Activated T-helper 17 cell treated with anti-CD3 and anti-CD28 coated beads, Interleukin-2, amount 50 U/mL, for 72 hours (primary cell): ENCODE results near the gene FBXO10. TPM values are rescaled to one million over a fixed set of nuclear protein-coding genes. Genes with fewer than 3 reads are reported as not detected.

Source experiments
- ATAC-seq: fragments of 150-1000 bp; cut with Tn5 transposase; replicated peaks from 2 replicates; pipeline ENCODE4 v1.10.0; 2021; ENCODE audit warnings: mild to moderate bottlenecking, moderate library complexity
- H3K27ac Mint-ChIP-seq: one replicate; pipeline ENCODE4 v1.8.0; 2022; ENCODE audit warnings: mixed read lengths
- H3K27me3 Mint-ChIP-seq: one replicate; pipeline ENCODE4 v1.8.0; 2022; ENCODE audit warnings: mixed read lengths
- H3K36me3 Mint-ChIP-seq: one replicate; pipeline ENCODE4 v1.8.0; 2022; ENCODE audit warnings: low read depth, mild to moderate bottlenecking, mixed read lengths
- H3K4me1 Mint-ChIP-seq: one replicate; pipeline ENCODE4 v1.8.0; 2022; ENCODE audit warnings: mixed read lengths
- H3K4me3 Mint-ChIP-seq: one replicate; pipeline ENCODE4 v1.8.0; 2022; ENCODE audit warnings: mild to moderate bottlenecking, mixed read lengths
- H3K9me3 Mint-ChIP-seq: one replicate; pipeline ENCODE4 v1.8.0; 2022; ENCODE audit warnings: mixed read lengths
- total RNA-seq, 2 donors: library from RNA; stranded (reverse); gene quantifications; one replicate each; pipeline ENCODE4 v1.2.3, GENCODE V29; 2022

Gene FBXO10
- total RNA-seq, 2 donors from 2014 or later = 3.6 to 4.8 TPM

DNA sequence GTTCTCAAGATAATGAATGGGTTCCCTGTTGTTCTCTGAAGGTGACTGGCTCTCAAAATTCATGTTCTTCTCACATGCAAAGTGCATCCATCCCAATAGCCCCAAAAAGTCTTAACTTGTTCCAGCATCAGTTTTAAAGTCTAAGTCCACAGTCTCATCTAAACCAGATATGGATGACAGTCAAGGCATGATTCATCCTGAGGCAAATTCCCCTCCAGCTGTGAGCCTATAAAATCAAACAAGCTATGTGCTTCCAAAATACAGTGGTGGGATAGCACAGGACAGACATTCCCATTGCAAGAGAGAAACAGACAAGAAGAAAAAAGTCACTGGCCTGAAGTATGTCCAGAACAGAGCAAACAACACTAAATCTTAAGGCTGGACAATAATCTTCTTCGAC is 25.4 kb downstream of the FBXO10 start:
- Mint-ChIP-seq H3K4me3 (no peak overlapping the region), H3K4me1 (peaks cover 8% of the 10 kb centered on the region), H3K27me3 (no peaks in the 10 kb centered on the region), H3K27ac (no peak overlapping the region), H3K36me3 (no peaks in the 10 kb centered on the region), H3K9me3 (no peaks in the 10 kb centered on the region)
- no peak for ATAC-seq

DNA sequence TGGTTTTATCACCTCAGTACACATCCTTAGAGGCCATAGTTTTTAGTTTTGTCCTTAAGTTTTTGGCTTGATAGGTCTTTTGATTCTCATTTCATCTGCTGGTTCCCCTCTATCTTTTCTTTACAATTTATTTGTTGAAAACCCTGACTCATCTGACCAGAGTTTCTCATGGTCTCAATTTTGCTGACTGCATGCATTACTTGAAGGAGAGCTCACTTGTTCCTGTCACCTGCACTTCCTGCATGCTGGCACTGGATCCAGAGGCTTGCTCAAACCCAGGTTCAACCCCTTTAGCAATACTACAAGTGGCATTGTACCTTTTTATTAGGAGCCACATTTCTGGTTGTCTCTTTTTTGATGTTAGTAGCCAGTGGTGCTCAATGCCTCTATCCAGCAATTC is 26.7 kb downstream of the FBXO10 start:
- ATAC-seq = no peak
- H3K27ac Mint-ChIP-seq = peak overlapping the region; percentile 40

DNA sequence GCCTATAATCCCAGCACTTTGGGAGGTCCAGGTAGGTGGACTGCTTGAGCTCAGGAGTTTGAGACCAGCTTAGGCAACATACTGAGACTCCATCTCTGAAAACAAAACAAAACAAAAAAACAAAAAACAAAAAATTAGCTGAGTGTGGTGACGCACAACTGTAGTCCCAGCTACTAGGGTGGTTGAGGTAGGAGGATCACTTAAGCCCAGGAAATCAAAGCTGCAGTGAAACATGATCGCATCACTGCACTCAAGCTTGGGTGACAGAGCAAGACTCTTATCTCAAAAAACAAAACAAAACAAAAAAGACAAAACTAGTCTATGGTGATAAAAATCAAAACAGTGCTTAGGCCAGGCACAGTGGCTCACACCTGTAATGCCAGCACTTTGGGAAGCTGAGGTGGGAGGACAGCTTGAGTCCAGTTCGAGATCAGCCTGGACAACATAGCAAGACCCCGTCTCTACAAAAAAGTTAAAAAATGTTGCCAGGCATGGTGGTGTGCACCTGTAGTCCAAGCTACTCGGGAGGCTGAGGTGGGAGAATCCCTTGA is 28.8 kb downstream of the FBXO10 start:
- ATAC-seq = no peak
- Mint-ChIP-seq H3K27ac (peak overlapping the region; percentile 28), H3K4me1 (peaks cover 8% of the 10 kb centered on the region), H3K9me3 (no peaks in the 10 kb centered on the region), H3K36me3 (no peaks in the 10 kb centered on the region), H3K4me3 (no peak overlapping the region), H3K27me3 (no peaks in the 10 kb centered on the region)

More for the DNA sequence above, 26.7 kb downstream of the FBXO10 start:
- Mint-ChIP-seq H3K9me3 (no peaks in the 10 kb centered on the region), H3K4me1 (peaks cover 8% of the 10 kb centered on the region), H3K36me3 (no peaks in the 10 kb centered on the region), H3K4me3 (no peak overlapping the region), H3K27me3 (no peaks in the 10 kb centered on the region)

DNA sequence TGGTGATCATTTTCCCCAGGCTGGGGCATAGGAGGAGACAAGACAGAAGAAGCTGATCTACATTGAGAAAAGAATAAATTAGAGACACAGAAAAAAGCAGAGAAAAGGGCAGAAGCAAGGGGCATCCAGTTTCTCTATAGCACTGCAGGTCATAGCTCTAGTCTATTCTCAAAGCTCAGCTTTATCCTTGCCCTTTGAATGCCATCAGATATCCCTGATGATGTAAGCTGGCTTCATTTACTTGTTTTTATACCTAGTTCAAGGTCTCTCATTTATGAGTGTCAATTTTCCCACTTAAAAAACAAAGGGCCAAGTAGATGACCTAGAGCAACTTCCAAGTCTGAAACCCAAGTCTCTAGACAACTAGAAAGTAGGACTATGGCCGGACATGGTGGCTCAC is 32.7 kb downstream of the FBXO10 start:
- H3K27ac Mint-ChIP-seq = no peak overlapping the region

DNA sequence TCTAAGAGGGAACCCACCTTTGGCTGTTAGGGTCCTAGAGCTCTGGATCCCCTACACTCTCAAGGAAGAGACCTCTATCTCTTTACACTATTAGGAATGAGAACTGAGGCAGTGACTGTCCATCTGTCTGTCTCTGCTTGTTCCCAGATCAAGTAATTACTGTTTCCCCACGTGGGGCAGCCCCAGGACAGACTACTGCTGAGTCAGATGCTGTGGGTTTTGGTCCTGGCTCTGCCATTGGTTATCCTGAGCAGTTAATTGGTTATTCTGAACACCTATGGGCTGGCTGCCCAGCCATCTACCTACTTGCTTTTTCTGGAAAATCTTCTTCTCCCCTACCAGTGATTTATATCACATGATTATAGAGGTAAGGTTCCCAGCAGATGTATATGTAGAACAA is 33.3 kb downstream of the FBXO10 start:
- Mint-ChIP-seq H3K27ac (no peak overlapping the region), H3K4me1 (no peaks in the 10 kb centered on the region)
- peak; percentile 56 for ATAC-seq

More for the DNA sequence above, 32.7 kb downstream of the FBXO10 start:
- Mint-ChIP-seq H3K4me1 (no peaks in the 10 kb centered on the region), H3K9me3 (no peaks in the 10 kb centered on the region), H3K27me3 (no peaks in the 10 kb centered on the region), H3K36me3 (no peaks in the 10 kb centered on the region), H3K4me3 (no peak overlapping the region)
- no peak for ATAC-seq

DNA sequence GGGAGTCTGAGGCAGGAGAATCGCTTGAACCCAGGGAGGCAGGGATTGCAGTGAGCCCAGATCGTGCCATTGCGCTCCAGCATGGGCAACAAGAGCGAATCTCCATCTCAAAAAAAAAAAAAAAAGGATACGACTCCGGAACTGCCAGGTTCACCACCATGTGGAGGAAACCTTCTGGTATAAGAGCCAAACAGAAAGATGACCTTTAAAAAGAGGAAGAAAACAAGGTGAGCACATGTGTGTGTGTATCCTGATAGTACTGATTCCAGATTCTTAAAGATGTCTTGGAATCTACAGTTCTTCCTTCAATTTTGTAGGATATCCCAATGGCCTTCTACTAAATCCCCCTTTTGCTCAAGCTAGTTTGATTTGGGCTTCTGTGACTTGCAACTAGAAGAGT is 33.7 kb downstream of the FBXO10 start:
- no peaks in the 10 kb centered on the region for H3K4me1 Mint-ChIP-seq
- no peak overlapping the region for H3K27ac Mint-ChIP-seq
- no peak for ATAC-seq
- no peaks in the 10 kb centered on the region for H3K9me3 Mint-ChIP-seq
- no peak overlapping the region for H3K4me3 Mint-ChIP-seq
- no peaks in the 10 kb centered on the region for H3K36me3 Mint-ChIP-seq
- no peaks in the 10 kb centered on the region for H3K27me3 Mint-ChIP-seq

More for the DNA sequence above, 33.3 kb downstream of the FBXO10 start:
- no peaks in the 10 kb centered on the region for H3K36me3 Mint-ChIP-seq
- H3K4me3 Mint-ChIP-seq = no peak overlapping the region
- H3K27me3 Mint-ChIP-seq = no peaks in the 10 kb centered on the region
- H3K9me3 Mint-ChIP-seq = no peaks in the 10 kb centered on the region

DNA sequence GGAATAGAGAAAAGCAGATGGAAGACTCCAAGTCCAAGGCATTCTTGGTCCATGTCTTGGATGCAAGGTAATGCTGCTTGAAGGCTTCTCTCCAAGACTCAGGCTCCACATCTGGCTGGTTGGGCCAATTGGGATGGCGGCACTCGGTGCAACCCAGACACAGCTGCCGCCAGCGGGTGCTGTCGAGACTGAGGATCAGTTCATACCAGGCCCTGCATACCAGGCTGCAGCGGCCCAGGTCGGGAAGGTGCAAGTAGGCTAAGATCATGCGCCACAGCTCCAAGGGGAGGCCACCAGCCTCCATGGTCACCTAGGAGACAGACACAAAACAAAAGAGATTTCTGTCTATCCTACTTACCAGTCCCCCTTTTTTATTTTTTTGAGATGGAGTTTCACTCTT is 34.7 kb downstream of the FBXO10 start:
- Mint-ChIP-seq H3K27ac (no peak overlapping the region), H3K9me3 (no peaks in the 10 kb centered on the region), H3K27me3 (no peaks in the 10 kb centered on the region), H3K36me3 (no peaks in the 10 kb centered on the region), H3K4me1 (no peaks in the 10 kb centered on the region), H3K4me3 (no peak overlapping the region)
- ATAC-seq = no peak

DNA sequence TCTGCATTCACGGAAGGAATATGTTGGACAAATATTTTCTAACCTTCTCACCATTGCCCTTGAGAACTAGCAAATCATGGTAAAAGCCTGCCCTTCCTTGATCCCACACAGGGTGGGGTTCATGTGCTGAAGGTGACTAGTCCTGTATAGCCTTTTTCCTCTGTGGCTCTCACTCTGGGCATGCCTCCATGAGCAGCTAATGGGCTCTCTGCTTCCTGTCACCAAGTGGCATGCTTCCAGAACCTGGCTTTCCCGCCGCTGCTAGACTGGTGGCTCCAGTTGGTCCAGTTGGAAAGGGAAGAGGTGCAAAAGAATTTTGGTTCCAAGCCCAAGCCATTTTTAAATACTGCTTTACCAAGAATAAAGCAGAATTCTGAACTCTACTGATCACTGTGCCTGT is 35.5 kb downstream of the FBXO10 start:
- Mint-ChIP-seq H3K27ac (no peak overlapping the region), H3K36me3 (no peaks in the 10 kb centered on the region), H3K9me3 (no peaks in the 10 kb centered on the region), H3K27me3 (no peaks in the 10 kb centered on the region), H3K4me3 (no peak overlapping the region), H3K4me1 (no peaks in the 10 kb centered on the region)
- ATAC-seq = no peak

DNA sequence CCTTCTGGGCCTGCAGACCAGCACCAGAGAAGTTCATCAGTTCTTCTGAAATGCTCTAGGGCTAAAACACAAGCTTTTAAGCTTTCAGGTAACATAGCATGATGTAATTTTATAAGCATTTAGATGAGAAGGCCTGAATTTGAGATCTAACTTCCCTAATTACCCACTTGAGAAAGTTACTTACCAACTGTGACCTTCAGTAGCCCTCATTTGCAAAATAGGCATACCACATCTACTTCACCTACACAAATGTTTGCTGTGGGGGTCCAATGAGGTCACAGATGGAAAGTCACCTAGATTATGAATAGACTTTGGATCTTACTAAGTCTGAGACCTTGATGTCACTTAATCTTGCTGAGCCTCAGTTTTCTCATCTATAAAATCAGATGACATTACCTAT is 36.5 kb downstream of the FBXO10 start:
- Mint-ChIP-seq H3K4me3 (no peak overlapping the region), H3K36me3 (no peaks in the 10 kb centered on the region), H3K27me3 (no peaks in the 10 kb centered on the region), H3K9me3 (no peaks in the 10 kb centered on the region), H3K27ac (no peak overlapping the region), H3K4me1 (no peaks in the 10 kb centered on the region)
- ATAC-seq = no peak

DNA sequence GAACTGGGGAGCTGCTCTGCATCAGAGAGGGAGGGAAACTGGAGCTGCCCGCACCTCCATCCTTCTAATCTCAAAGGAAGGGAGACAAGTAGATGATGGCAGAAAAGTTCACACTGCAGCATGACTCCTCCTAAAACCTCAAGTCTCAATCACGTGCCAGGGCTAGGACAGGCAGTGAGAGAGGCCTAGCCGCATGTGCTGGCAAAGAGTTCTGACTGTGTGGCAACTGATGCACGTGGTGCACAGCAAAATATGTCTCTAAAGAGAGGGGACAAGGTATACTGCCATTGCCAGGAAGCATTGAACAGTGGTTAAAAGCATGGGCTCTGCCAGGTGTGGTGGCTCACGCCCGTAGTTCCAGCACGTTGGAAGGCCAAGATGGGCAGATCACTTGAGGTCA is 38.1 kb downstream of the FBXO10 start:
- Mint-ChIP-seq H3K27ac (no peak overlapping the region), H3K4me1 (no peaks in the 10 kb centered on the region), H3K36me3 (no peaks in the 10 kb centered on the region), H3K4me3 (no peak overlapping the region), H3K27me3 (no peaks in the 10 kb centered on the region), H3K9me3 (no peaks in the 10 kb centered on the region)
- ATAC-seq = no peak

DNA sequence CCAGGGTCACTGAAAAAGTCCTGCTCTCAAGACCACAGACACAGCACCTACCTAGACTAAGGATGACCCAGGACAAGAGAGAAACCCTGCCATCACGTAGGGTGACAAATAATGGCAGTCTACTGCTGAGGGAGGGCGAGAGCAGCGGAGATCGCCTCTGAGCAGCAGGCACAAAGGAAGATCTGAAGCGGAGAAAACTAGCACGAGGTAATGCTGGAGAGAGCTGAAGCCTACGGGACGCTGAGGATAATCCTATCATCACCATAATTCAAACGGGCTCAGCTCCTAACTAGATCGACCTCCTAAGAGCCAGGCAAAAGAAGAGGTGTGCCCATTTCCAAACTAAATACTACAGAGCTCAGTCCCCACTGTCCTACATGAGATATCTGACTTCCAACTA is 41.3 kb downstream of the FBXO10 start:
- ATAC-seq = no peak
- Mint-ChIP-seq H3K4me3 (no peak overlapping the region), H3K9me3 (no peaks in the 10 kb centered on the region), H3K27me3 (no peaks in the 10 kb centered on the region), H3K4me1 (peaks cover 10% of the 10 kb centered on the region), H3K27ac (peak overlapping the region; percentile 15), H3K36me3 (no peaks in the 10 kb centered on the region)

DNA sequence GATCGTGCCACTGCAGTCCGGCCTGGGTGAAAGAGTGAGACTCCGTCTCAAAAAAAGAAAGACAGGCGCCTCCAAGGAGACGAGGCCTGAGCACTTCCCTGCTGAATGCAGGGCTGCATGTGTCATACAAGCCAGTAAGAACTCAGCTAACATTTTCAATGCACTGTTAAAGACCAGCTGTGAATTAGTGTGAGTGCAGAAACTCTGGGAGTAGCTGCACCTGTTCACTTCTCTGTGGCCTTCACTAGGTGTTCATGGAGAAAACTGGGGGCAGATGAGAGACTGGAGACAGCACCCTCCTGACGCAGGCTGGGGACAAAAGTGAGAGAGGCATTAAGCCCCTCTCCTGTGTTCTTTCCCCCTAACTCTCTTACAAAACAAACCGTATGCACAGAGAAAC is 41.8 kb downstream of the FBXO10 start:
- H3K27ac Mint-ChIP-seq = peak overlapping the region; percentile 15
- no peak for ATAC-seq

DNA sequence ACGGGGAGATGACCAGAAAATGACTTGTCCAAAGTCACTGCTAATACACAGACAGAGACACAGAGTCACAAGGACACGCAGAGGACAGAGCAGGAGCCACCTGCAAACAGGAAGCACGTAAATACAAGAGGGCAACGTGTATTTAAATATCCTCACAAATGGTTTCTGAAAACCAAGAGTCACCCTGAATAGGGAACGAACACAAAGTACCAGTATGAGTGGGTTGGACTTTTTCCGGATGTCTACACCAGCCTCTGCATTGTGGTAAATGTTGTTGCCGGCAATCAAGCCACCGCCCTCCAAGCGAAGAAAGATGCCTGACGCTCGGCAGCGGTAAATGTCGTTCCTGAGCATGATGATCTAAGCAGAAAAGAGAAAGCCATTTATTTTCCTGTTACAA is 44.5 kb downstream of the FBXO10 start:
- peak; percentile 65 for ATAC-seq
- Mint-ChIP-seq H3K4me1 (peaks cover 31% of the 10 kb centered on the region), H3K27ac (peak overlapping the region; percentile 95), H3K4me3 (peak overlapping the region; percentile 79), H3K36me3 (peaks cover 15% of the 10 kb centered on the region), H3K27me3 (no peaks in the 10 kb centered on the region), H3K9me3 (no peaks in the 10 kb centered on the region)

More for the DNA sequence above, 41.8 kb downstream of the FBXO10 start:
- no peaks in the 10 kb centered on the region for H3K36me3 Mint-ChIP-seq
- H3K9me3 Mint-ChIP-seq = no peaks in the 10 kb centered on the region
- H3K4me1 Mint-ChIP-seq = peaks cover 10% of the 10 kb centered on the region
- no peaks in the 10 kb centered on the region for H3K27me3 Mint-ChIP-seq
- no peak overlapping the region for H3K4me3 Mint-ChIP-seq

DNA sequence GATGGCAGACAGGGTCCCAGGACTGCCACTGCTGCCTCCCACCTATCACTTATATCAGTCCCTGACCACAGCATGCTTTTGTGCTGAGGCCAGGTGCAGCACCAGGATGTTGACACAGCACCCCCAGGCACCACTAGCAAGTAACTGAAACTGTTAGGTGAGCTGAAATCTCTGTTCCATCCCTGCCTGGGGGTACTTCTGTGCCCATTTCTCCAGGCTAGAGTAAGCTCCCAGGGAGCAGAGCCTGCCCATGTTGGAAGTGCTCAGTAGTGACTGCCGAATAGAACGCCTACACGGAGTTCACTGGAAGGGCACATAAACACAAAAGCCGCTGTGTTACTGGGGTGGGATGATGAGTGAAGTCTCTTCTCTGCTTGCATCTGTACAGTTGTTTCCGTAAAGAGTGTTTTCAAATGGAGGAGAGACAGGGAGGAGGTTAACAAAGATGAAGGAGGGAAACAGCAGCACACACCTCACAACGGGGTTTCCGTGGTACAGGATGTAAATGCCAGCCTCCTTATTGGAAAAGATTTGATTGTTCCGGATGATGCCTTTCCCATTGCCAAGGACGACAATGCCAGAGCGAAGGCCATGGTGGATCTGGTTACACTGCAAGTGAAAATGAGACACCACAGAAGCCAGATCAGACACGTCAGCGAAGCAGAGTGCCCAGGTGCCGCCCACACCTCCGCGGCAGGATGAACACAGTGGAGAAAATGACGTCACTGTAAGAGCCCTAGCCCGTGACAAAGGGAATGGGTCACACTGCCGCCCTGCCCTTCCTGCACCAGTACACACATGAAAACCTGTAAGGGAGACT is 47.3 kb downstream of the FBXO10 start:
- Mint-ChIP-seq H3K27ac (peak overlapping the region; percentile 88), H3K9me3 (no peaks in the 10 kb centered on the region), H3K27me3 (no peaks in the 10 kb centered on the region), H3K36me3 (peaks cover 25% of the 10 kb centered on the region), H3K4me1 (peaks cover 31% of the 10 kb centered on the region), H3K4me3 (peak overlapping the region; percentile 79)
- peak; percentile 78 for ATAC-seq

DNA sequence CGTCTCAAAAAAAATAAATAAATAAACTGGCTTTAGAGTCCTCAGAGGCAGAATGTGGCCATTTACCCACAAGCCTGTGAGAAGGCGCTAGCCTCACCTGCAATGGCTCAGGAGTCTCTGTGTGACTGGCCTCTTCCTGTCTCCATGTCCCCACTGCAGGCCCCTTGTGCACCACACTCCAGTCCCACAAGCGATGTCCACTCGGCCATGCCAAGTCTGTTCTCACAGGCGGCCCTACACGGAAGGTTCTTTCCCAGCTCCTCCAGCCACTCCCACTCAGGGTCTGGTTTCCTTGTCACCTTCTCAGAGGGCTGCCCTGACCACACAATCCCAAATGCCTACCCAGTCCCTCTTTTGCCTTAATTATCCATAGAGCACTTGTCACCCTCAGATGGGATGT is 52.3 kb downstream of the FBXO10 start:
- no peak for ATAC-seq
- no peak overlapping the region for H3K27ac Mint-ChIP-seq
- H3K9me3 Mint-ChIP-seq = no peaks in the 10 kb centered on the region
- H3K4me3 Mint-ChIP-seq = no peak overlapping the region
- peaks cover 46% of the 10 kb centered on the region for H3K36me3 Mint-ChIP-seq
- peaks cover 16% of the 10 kb centered on the region for H3K4me1 Mint-ChIP-seq
- no peaks in the 10 kb centered on the region for H3K27me3 Mint-ChIP-seq
